ENCODE measurements around the gene RBM19. TPM values are rescaled to one million over a fixed set of nuclear protein-coding genes. Genes with fewer than 3 reads are reported as not detected.

Gene RBM19
- total RNA-seq, 2 donors from 2014 or later, result 38.6 to 43.1 TPM

- H3K9me3 ChIP-seq (ENCODE audit: control insufficient read depth, low read length), result no peaks in the 10 kb centered on the region
- H3K27me3 ChIP-seq (ENCODE audit: control insufficient read depth, insufficient read depth, low read length, poor library complexity, severe bottlenecking), result no peaks in the 10 kb centered on the region
- H3K9me3 Mint-ChIP-seq, result no peaks in the 10 kb centered on the region
- no peak overlapping the region for H3K27ac ChIP-seq (ENCODE audit: low read depth, low read length)
- no peak for DNase-seq
- TF ChIP-seq CTCF (conservative IDR thresholded peaks at IDR 0.05), result no peak
- peaks cover 25% of the 10 kb centered on the region for H3K4me1 Mint-ChIP-seq
- H3K36me3 ChIP-seq (ENCODE audit: control insufficient read depth, insufficient read depth, low read length), result no peaks in the 10 kb centered on the region
- H3K4me3 Mint-ChIP-seq, result no peak overlapping the region
- H3K27me3 Mint-ChIP-seq (ENCODE audit: insufficient read depth), result no peaks in the 10 kb centered on the region
- no peak overlapping the region for H3K4me3 ChIP-seq (ENCODE audit: low read length)
- 94 to 98% methylated on average over 7 of the region's 7 CpGs for WGBS, 2 experiments (ENCODE audit: insufficient coverage in 1 of 2, insufficient read length in 1 of 2)
- peaks cover 10% of the 10 kb centered on the region for H3K36me3 Mint-ChIP-seq (ENCODE audit: low read depth)
- peaks cover 14% of the 10 kb centered on the region for H3K4me1 ChIP-seq (ENCODE audit: control insufficient read depth, insufficient read depth, low read length)
- H3K27ac Mint-ChIP-seq, result no peak overlapping the region
- no peak overlapping the region for H3K9ac ChIP-seq (ENCODE audit: extremely low read depth, low read length, poor library complexity, severe bottlenecking)
Observed at GRCh38 chr12:113897406-113897805, 68.7 kb downstream of the RBM19 start.

GRCh38 chr12:113896841-113897240 is 69.3 kb downstream of the RBM19 start:
- no peaks in the 10 kb centered on the region for H3K9me3 Mint-ChIP-seq
- TF ChIP-seq CTCF (conservative IDR thresholded peaks at IDR 0.05), result no peak
- 86 to 98% methylated on average over 4 of the region's 4 CpGs for WGBS, 2 experiments (ENCODE audit: insufficient coverage in 1 of 2, insufficient read length in 1 of 2)

DNA sequence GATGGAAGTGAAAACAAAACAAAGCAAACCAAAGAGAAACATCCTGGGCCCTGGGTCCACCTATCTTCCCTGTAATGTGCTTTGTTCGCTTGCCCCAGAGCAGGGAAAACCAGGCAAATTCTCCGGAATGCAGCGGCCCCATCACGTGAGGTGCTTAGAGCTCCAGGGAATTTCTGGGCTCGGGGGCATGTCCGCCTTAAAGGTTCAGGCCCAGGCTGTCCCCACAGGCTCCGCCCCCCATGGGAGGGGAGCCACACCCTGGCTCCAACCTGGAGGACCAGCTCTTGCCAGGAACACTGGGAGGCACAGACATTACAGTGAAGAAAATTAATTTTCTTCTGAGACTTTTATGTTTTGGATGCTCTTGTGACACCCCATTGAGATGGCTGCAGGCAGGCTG is 69.9 kb downstream of the RBM19 start:
- no peak for TF ChIP-seq CTCF (conservative IDR thresholded peaks at IDR 0.05)
- H3K27ac Mint-ChIP-seq, result peak overlapping the region; percentile 87
- Histone ChIP-seq H3K27me3 (ENCODE audit: control insufficient read depth, insufficient read depth, low read length, poor library complexity, severe bottlenecking) (no peaks in the 10 kb centered on the region), H3K9me3 (ENCODE audit: control insufficient read depth, low read length) (no peaks in the 10 kb centered on the region), H3K36me3 (ENCODE audit: control insufficient read depth, insufficient read depth, low read length) (peaks cover 3% of the 10 kb centered on the region), H3K4me1 (ENCODE audit: control insufficient read depth, insufficient read depth, low read length) (peaks cover 14% of the 10 kb centered on the region), H3K27ac (ENCODE audit: low read depth, low read length) (no peak overlapping the region), H3K9ac (ENCODE audit: extremely low read depth, low read length, poor library complexity, severe bottlenecking) (no peak overlapping the region), H3K4me3 (ENCODE audit: low read length) (no peak overlapping the region)
- H3K9me3 Mint-ChIP-seq, result no peaks in the 10 kb centered on the region
- H3K27me3 Mint-ChIP-seq (ENCODE audit: insufficient read depth), result no peaks in the 10 kb centered on the region
- DNase-seq, result peak; percentile 93
- WGBS, 2 experiments (ENCODE audit: insufficient coverage in 1 of 2, insufficient read length in 1 of 2), result 73 to 89% methylated on average over 1 to 7 of the region's 7 CpGs
- peaks cover 10% of the 10 kb centered on the region for H3K36me3 Mint-ChIP-seq (ENCODE audit: low read depth)
- no peak overlapping the region for H3K4me3 Mint-ChIP-seq
- peaks cover 27% of the 10 kb centered on the region for H3K4me1 Mint-ChIP-seq

More at GRCh38 chr12:113896841-113897240, 69.3 kb downstream of the RBM19 start:
- Mint-ChIP-seq H3K36me3 (ENCODE audit: low read depth) (peaks cover 10% of the 10 kb centered on the region), H3K4me3 (no peak overlapping the region), H3K4me1 (peaks cover 25% of the 10 kb centered on the region), H3K27ac (no peak overlapping the region), H3K27me3 (ENCODE audit: insufficient read depth) (no peaks in the 10 kb centered on the region)
- no peak overlapping the region for H3K9ac ChIP-seq (ENCODE audit: extremely low read depth, low read length, poor library complexity, severe bottlenecking)
- no peaks in the 10 kb centered on the region for H3K9me3 ChIP-seq (ENCODE audit: control insufficient read depth, low read length)
- no peak overlapping the region for H3K4me3 ChIP-seq (ENCODE audit: low read length)
- no peak overlapping the region for H3K27ac ChIP-seq (ENCODE audit: low read depth, low read length)
- DNase-seq, result no peak
- peaks cover under 1% of the 10 kb centered on the region for H3K36me3 ChIP-seq (ENCODE audit: control insufficient read depth, insufficient read depth, low read length)
- no peaks in the 10 kb centered on the region for H3K27me3 ChIP-seq (ENCODE audit: control insufficient read depth, insufficient read depth, low read length, poor library complexity, severe bottlenecking)
- peaks cover 14% of the 10 kb centered on the region for H3K4me1 ChIP-seq (ENCODE audit: control insufficient read depth, insufficient read depth, low read length)
